Lung (tissue), 12 donors: ENCODE data around the gene DLGAP4. TPM values are rescaled to one million over a fixed set of nuclear protein-coding genes. Genes with fewer than 3 reads are reported as not detected.
A peak's percentile ranks its signal among the peaks of the same experiment; 100 is the strongest.

Experiments
- ATAC-seq: fragments of 200-7000 bp; cut with Tn5 transposase; one replicate; pipeline ENCODE4 v1.9.1; 2020; ENCODE audit warnings: moderate number of reproducible peaks; ENCODE audit not compliant: insufficient read depth, low FRiP score
- DNase-seq, 3 donors: peaks; one replicate each; pipeline ENCODE4 v3.0.0-alpha.2; 2013 to 2017
- H3K27ac ChIP-seq, 2 donors: one replicate each; pipeline ENCODE4 v1.5.1; 2013; ENCODE audit warnings: mild to moderate bottlenecking in 2 of 2, moderate library complexity in 2 of 2, control low read depth in 1 of 2, inconsistent platforms in 1 of 2, low read depth in 1 of 2, low read length in 1 of 2
- H3K27me3 ChIP-seq, 3 donors: one replicate each; pipeline ENCODE4 v1.5.1; 2013; ENCODE audit warnings: low read length in 2 of 3; ENCODE audit not compliant: control insufficient read depth in 3 of 3, insufficient read depth in 3 of 3
- H3K36me3 ChIP-seq, 4 donors: one replicate each; pipeline ENCODE4 v1.5.1; 2013; ENCODE audit warnings: low read length in 4 of 4, mild to moderate bottlenecking in 1 of 4, moderate library complexity in 1 of 4; ENCODE audit not compliant: control insufficient read depth in 4 of 4, insufficient read depth in 4 of 4
- H3K4me1 ChIP-seq, 5 donors: one replicate each; pipeline ENCODE4 v1.5.1; 2013; ENCODE audit warnings: low read length in 5 of 5, mild to moderate bottlenecking in 2 of 5, moderate library complexity in 1 of 5; ENCODE audit not compliant: control insufficient read depth in 5 of 5, insufficient read depth in 5 of 5
- H3K4me3 ChIP-seq: one replicate; pipeline ENCODE4 v1.5.1; 2013; ENCODE audit warnings: mild to moderate bottlenecking, control low read depth, moderate library complexity
- H3K9ac ChIP-seq, 2 donors: one replicate each; pipeline ENCODE4 v1.5.1; 2013; ENCODE audit warnings: low read length in 2 of 2, control low read depth in 1 of 2; ENCODE audit not compliant: insufficient read depth in 1 of 2
- H3K9me3 ChIP-seq, 4 donors: one replicate each; pipeline ENCODE4 v1.5.1; 2013; ENCODE audit warnings: low read length in 3 of 4, mild to moderate bottlenecking in 1 of 4, moderate library complexity in 1 of 4; ENCODE audit not compliant: control insufficient read depth in 4 of 4, insufficient read depth in 3 of 4
- CTCF ChIP-seq: IDR thresholded peaks from 2 replicates; pipeline ENCODE4 v1.5.1; 2012; ENCODE audit warnings: mild to moderate bottlenecking; ENCODE audit errors: control extremely low read depth, extremely low read depth
- WGBS, 2 donors: extraction: QIAGEN DNeasy Blood & Tissue Kit; methylation state at CpG; one replicate each; pipeline ENCODE4 v1.1.7; 2013; 5-methylcytosine and 5-hydroxymethylcytosine counted together
- polyA plus RNA-seq, 2 donors: library from polyadenylated mRNA; stranded (reverse); fragments of 200-250 nt; gene quantifications; one replicate each; pipeline ENCODE4 v1.2.1, GENCODE V29; 2013
- total RNA-seq, 2 donors: library from RNA; depleted of rRNA in 1 of 2; stranded (reverse); fragments of >200 nt in 1 of 2; gene quantifications; one replicate each; pipeline ENCODE4 v1.2.1, GENCODE V29; 2014 to 2021
- donor health status: control.
- donor health status: control.
- donor health status: Bipolar disorder and iron deficiency.
- donor health status: healthy.
- donor health status: DM: yes; HTN: yes; CAD: no.

DLGAP4 gene
- total and polyA plus RNA-seq, 4 donors: 34.6 to 67.6 (median 35.8) TPM

DNA sequence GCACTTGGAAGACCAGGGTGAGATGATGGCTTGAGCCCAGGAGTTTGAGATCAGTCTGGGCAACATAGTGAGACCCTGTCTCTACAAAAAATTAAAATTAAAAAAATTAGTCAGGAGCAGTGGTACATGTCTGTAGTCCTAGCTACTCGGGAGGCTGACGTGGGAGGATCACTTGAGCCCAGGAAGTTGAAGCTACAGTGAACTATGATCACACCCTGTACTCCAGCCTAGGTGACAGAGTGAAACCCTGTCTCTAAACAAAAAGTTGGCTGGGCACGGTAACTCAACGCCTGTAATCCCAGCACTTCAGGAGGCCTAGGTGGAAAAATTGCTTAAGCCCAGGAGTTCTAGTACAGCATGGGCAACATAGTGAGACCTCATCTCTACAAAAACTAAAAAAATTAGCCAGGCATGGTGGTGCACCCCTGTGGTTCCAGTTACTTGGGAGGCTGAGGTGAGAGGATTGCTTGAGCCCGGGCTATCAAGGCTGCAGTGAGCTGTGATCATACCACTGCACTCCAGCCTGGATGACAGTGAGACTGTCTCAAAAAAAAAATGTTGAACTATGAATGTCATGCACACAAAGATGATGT, 174.4 kb downstream of the DLGAP4 start:
- H3K9me3 ChIP-seq: no peaks in the 10 kb centered on the region
- H3K9ac ChIP-seq: no peak overlapping the region
- no peak overlapping the region for H3K27ac ChIP-seq
- no peaks in the 10 kb centered on the region for H3K27me3 ChIP-seq
- ATAC-seq: no peak
- peaks cover 0 to 12% (median 2%) of the 10 kb centered on the region in 4 donors for H3K36me3 ChIP-seq
- H3K4me1 ChIP-seq: peaks cover 0 to 51% (median 13%) of the 10 kb centered on the region in 5 donors
- no peak for TF ChIP-seq CTCF
- no peak overlapping the region for H3K4me3 ChIP-seq
- no peak for DNase-seq
- WGBS, 2 donors: 66 to 72% methylated on average over 5 of the region's 5 CpGs

GRCh38 chr20:36481380-36482043, 175.4 kb downstream of the DLGAP4 start:
- Histone ChIP-seq H3K9me3 (no peaks in the 10 kb centered on the region), H3K4me1 (peaks cover 0 to 52% (median 17%) of the 10 kb centered on the region in 5 donors), H3K27ac (peak overlapping the region; percentile 78 to 80), H3K9ac (no peak overlapping the region), H3K27me3 (no peaks in the 10 kb centered on the region), H3K36me3 (peaks cover 0 to 12% (median 2%) of the 10 kb centered on the region in 4 donors), H3K4me3 (no peak overlapping the region)
- no peak for TF ChIP-seq CTCF
- DNase-seq (no peak), ATAC-seq (no peak)
- WGBS, 2 donors: 72 to 81% methylated on average over 9 of the region's 9 CpGs

DNA sequence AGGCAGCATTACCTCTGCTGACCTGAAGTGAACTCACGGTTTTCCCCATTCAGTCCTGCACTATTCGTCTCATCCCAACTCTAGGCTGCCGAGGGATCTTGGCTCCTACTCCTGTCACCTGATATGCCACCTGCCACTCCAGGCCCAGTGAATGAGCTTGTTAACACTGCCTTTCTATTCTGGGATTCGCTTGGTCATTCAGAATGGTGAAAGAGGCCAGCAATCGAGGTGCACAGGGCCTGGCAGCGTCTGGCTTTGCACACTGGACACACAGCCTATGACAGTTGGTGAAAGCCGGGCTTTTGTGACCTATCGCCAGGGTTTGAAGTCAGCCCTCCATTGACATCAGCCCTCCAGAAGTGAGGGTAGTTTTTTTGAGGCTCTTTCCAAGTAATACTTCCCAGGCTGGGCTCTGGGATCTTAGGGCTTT, 175.9 kb downstream of the DLGAP4 start:
- DNase-seq (peak in 1 of 3 donors; percentile 26), ATAC-seq (peak; percentile 70)
- peaks cover 0 to 52% (median 17%) of the 10 kb centered on the region in 5 donors for H3K4me1 ChIP-seq
- peak overlapping the region; percentile 80 to 88 for H3K27ac ChIP-seq
- no peaks in the 10 kb centered on the region for H3K27me3 ChIP-seq
- H3K9ac ChIP-seq: no peak overlapping the region
- no peaks in the 10 kb centered on the region for H3K9me3 ChIP-seq
- no peak for TF ChIP-seq CTCF
- no peak overlapping the region for H3K4me3 ChIP-seq
- peaks cover 0 to 12% (median 2%) of the 10 kb centered on the region in 4 donors for H3K36me3 ChIP-seq
- 54 to 63% methylated on average over 8 of the region's 8 CpGs for WGBS, 2 donors
